K562 (cell line): ENCODE results near the gene VPS13C.

Experiments
- JUND ChIP-seq, 2 experiments: IDR thresholded peaks; 2 replicates in 1 of 2; 3 replicates in 1 of 2; pipeline ENCODE4 v1.6.1; 2011; ENCODE audit warnings: borderline replicate concordance in 2 of 2, low read depth in 2 of 2, low read length in 2 of 2, improper control_type of control experiment in 1 of 2, missing biosample characterization in 1 of 2, missing genetic modification characterization in 1 of 2, missing genetic modification reagents in 1 of 2
- KLF16 ChIP-seq: IDR thresholded peaks from 2 replicates; pipeline ENCODE4 v1.6.1; 2016; ENCODE audit warnings: antibody characterized with exemption
- PRMT5 ChIP-seq: sonication (generic); formaldehyde crosslinking; IDR thresholded peaks from 2 replicates; pipeline ENCODE4 v1.5.0; 2020; ENCODE audit warnings: missing genetic modification reagents
- ZNF232 ChIP-seq: sonication (generic); formaldehyde crosslinking; IDR thresholded peaks from 2 replicates; pipeline ENCODE4 v1.8.0; 2022; ENCODE audit warnings: mild to moderate bottlenecking, missing genetic modification reagents
- TF ChIP-seq, protein P1 (sequence below), 3 experiments: IDR thresholded peaks in 2 of 3; conservative IDR thresholded peaks in 1 of 3; 2 replicates each; pipeline ENCODE4 v1.5.1; 2011 to 2012; ENCODE audit warnings: low read length in 3 of 3, mild to moderate bottlenecking in 3 of 3, control low read depth in 2 of 3, improper control_type of control experiment in 1 of 3, inconsistent platforms in 1 of 3, low read depth in 1 of 3, mixed read lengths in 1 of 3, moderate library complexity in 1 of 3; ENCODE audit not compliant: insufficient read depth in 2 of 3
- TF ChIP-seq, protein P2 (sequence below), 2 experiments: fragments of 250-450 bp in 1 of 2; fragments of 450-650 bp in 1 of 2; sonication (Bioruptor Pico) in 1 of 2; IDR thresholded peaks; 2 replicates each; pipeline versions ENCODE4 v1.6.1 to v1.8.0; 2016 to 2021; ENCODE audit warnings: mild to moderate bottlenecking in 2 of 2, moderate library complexity in 2 of 2, missing compliant biosample characterization in 1 of 2, missing genetic modification characterization in 1 of 2
- TF ChIP-seq, protein P3 (sequence below): sonication (generic); formaldehyde crosslinking; IDR thresholded peaks from 2 replicates; pipeline ENCODE4 v1.8.1; 2023; ENCODE audit warnings: mild to moderate bottlenecking, missing genetic modification reagents
- TF ChIP-seq, protein P4 (sequence below): fragments of 450-650 bp; formaldehyde crosslinking; IDR thresholded peaks from 2 replicates; pipeline ENCODE4 v1.4.0; 2022; ENCODE audit warnings: mild to moderate bottlenecking, moderate library complexity
- TF ChIP-seq, protein P5 (sequence below): fragments of 450-650 bp; conservative IDR thresholded peaks from 2 replicates; pipeline ENCODE4 v1.6.1; 2016; ENCODE audit warnings: missing genetic modification characterization, low read depth, mild to moderate bottlenecking, control low read depth, missing compliant biosample characterization

DNA sequence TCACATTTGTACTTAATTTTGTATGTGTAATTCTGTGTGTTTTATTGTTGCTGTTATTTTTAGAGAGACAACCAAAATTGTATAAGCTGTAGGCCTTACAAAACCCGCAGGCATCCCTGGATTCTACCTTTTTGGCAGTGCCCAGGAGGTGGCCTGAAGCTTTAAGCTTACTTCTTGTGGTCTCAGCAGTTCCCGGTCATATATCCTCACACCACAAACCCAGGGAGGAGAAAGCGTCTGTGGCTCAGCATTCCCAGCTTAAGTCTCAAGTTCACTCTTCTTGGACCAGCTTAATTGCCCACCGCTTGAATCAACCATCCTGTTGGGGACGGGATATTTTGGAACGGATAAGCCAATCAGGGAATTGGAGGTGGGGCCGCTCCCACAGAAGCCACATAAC lies 43.2 kb upstream of the VPS13C start:
- TF ChIP-seq JUND (IDR thresholded peaks at IDR 0.05; ENCODE audit: borderline replicate concordance, low read depth, low read length): no peak
- no peak for TF ChIP-seq JUND (tag; IDR thresholded peaks at IDR 0.05; ENCODE audit: borderline replicate concordance, low read depth, low read length)
- TF ChIP-seq, protein P1, sequence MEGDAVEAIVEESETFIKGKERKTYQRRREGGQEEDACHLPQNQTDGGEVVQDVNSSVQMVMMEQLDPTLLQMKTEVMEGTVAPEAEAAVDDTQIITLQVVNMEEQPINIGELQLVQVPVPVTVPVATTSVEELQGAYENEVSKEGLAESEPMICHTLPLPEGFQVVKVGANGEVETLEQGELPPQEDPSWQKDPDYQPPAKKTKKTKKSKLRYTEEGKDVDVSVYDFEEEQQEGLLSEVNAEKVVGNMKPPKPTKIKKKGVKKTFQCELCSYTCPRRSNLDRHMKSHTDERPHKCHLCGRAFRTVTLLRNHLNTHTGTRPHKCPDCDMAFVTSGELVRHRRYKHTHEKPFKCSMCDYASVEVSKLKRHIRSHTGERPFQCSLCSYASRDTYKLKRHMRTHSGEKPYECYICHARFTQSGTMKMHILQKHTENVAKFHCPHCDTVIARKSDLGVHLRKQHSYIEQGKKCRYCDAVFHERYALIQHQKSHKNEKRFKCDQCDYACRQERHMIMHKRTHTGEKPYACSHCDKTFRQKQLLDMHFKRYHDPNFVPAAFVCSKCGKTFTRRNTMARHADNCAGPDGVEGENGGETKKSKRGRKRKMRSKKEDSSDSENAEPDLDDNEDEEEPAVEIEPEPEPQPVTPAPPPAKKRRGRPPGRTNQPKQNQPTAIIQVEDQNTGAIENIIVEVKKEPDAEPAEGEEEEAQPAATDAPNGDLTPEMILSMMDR (IDR thresholded peaks at IDR 0.05 in 2 of 3, conservative IDR thresholded peaks at IDR 0.05 in 1 of 3; ENCODE audit: insufficient read depth in 2 of 3, low read depth in 1 of 3, low read length in 3 of 3): no peak
- TF ChIP-seq, protein P2, sequence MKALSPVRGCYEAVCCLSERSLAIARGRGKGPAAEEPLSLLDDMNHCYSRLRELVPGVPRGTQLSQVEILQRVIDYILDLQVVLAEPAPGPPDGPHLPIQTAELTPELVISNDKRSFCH (CRISPR knock-in tag; IDR thresholded peaks at IDR 0.05): no peak
- TF ChIP-seq, protein P2 (tag; IDR thresholded peaks at IDR 0.05): no peak
- no peak for TF ChIP-seq KLF16
- TF ChIP-seq, protein P3, sequence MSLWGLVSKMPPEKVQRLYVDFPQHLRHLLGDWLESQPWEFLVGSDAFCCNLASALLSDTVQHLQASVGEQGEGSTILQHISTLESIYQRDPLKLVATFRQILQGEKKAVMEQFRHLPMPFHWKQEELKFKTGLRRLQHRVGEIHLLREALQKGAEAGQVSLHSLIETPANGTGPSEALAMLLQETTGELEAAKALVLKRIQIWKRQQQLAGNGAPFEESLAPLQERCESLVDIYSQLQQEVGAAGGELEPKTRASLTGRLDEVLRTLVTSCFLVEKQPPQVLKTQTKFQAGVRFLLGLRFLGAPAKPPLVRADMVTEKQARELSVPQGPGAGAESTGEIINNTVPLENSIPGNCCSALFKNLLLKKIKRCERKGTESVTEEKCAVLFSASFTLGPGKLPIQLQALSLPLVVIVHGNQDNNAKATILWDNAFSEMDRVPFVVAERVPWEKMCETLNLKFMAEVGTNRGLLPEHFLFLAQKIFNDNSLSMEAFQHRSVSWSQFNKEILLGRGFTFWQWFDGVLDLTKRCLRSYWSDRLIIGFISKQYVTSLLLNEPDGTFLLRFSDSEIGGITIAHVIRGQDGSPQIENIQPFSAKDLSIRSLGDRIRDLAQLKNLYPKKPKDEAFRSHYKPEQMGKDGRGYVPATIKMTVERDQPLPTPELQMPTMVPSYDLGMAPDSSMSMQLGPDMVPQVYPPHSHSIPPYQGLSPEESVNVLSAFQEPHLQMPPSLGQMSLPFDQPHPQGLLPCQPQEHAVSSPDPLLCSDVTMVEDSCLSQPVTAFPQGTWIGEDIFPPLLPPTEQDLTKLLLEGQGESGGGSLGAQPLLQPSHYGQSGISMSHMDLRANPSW (CRISPR knock-in tag): no peak
- TF ChIP-seq, protein P4, sequence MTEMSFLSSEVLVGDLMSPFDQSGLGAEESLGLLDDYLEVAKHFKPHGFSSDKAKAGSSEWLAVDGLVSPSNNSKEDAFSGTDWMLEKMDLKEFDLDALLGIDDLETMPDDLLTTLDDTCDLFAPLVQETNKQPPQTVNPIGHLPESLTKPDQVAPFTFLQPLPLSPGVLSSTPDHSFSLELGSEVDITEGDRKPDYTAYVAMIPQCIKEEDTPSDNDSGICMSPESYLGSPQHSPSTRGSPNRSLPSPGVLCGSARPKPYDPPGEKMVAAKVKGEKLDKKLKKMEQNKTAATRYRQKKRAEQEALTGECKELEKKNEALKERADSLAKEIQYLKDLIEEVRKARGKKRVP (CRISPR knock-in tag): no peak
- no peak for TF ChIP-seq ZNF232 (CRISPR knock-in tag)
- no peak for TF ChIP-seq PRMT5 (CRISPR knock-in tag)
- TF ChIP-seq, protein P5, sequence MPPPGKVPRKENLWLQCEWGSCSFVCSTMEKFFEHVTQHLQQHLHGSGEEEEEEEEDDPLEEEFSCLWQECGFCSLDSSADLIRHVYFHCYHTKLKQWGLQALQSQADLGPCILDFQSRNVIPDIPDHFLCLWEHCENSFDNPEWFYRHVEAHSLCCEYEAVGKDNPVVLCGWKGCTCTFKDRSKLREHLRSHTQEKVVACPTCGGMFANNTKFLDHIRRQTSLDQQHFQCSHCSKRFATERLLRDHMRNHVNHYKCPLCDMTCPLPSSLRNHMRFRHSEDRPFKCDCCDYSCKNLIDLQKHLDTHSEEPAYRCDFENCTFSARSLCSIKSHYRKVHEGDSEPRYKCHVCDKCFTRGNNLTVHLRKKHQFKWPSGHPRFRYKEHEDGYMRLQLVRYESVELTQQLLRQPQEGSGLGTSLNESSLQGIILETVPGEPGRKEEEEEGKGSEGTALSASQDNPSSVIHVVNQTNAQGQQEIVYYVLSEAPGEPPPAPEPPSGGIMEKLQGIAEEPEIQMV (tag): no peak
